ENCODE measurements around the gene ANO9. TPM values are rescaled to one million over a fixed set of nuclear protein-coding genes. Genes with fewer than 3 reads are reported as not detected.

The ANO9 gene
- total and polyA plus RNA-seq, 4 experiments from 2014 or later, result 9.4 to 123 (median 67.8) TPM

- Histone ChIP-seq H3K4me1 (ENCODE audit: insufficient read depth, low read length) (peaks cover 21% of the 10 kb centered on the region), H3K27me3 (ENCODE audit: insufficient read depth, low read length) (peaks cover 22% of the 10 kb centered on the region), H3K27ac (ENCODE audit: low read depth, low read length) (no peak overlapping the region), H3K4me3 (ENCODE audit: low read length in 2 of 2) (no peak overlapping the region), H3K36me3 (ENCODE audit: insufficient read depth, low read length) (no peaks in the 10 kb centered on the region), H3K9me3 (ENCODE audit: control insufficient read depth in 1 of 2, low read length in 2 of 2) (no peaks in the 10 kb centered on the region)
- DNase-seq, result peak in 1 of 5 donors; percentile 19
- CTCF ChIA-PET (ENCODE audit: partially characterized antibody), result interaction anchor here (1.1 to 1.2 kb wide), 4 partner anchors 13 to 118 kb away, joined by 3 to 5 read pairs (median 3); no protein-coding TSS in a partner anchor
- peaks cover 0 to 3% (median 0%) of the 10 kb centered on the region in 8 donors for H3K9me3 Mint-ChIP-seq
- peak overlapping the region; percentile 75 to 86 (median 81) for H3K4me3 Mint-ChIP-seq
- POLR2A ChIA-PET (ENCODE audit: partially characterized antibody), result interaction anchor here (0.6 to 1.4 kb wide), 4 partner anchors 9 to 138 kb away, joined by 3 to 4 read pairs (median 3); partner anchors contain the start of gene SIGIRR
- intact Hi-C loops (cut with micrococcal nuclease), result no loop called here
- peaks cover 7 to 25% (median 15%) of the 10 kb centered on the region in 4 donors for H3K4me1 Mint-ChIP-seq
- peak overlapping the region in 5 of 7 donors; percentile 61 to 91 (median 75) for H3K27ac Mint-ChIP-seq
- H3K36me3 Mint-ChIP-seq, result peaks cover 0 to 5% of the 10 kb centered on the region in 2 donors
- peaks cover 18 to 27% of the 10 kb centered on the region in 2 donors for H3K27me3 Mint-ChIP-seq
Observed at GRCh38 chr11:368414-369335, 73.1 kb downstream of the ANO9 start.

GRCh38 chr11:367956-368413 is 73.8 kb downstream of the ANO9 start:
- CTCF ChIA-PET (ENCODE audit: partially characterized antibody), result interaction anchor here (1.1 to 1.2 kb wide), 4 partner anchors 12 to 117 kb away, joined by 3 to 5 read pairs (median 3); no protein-coding TSS in a partner anchor
- Mint-ChIP-seq H3K27me3 (peaks cover 18 to 27% of the 10 kb centered on the region in 2 donors), H3K4me3 (peak overlapping the region; percentile 47 to 82 (median 72)), H3K36me3 (peaks cover 0 to 5% of the 10 kb centered on the region in 2 donors), H3K27ac (peak overlapping the region in 3 of 7 donors; percentile 42 to 75 (median 61)), H3K9me3 (peaks cover 0 to 3% (median 0%) of the 10 kb centered on the region in 8 donors), H3K4me1 (peaks cover 7 to 25% (median 15%) of the 10 kb centered on the region in 4 donors)
- no peaks in the 10 kb centered on the region for H3K36me3 ChIP-seq (ENCODE audit: insufficient read depth, low read length)
- no peak overlapping the region for H3K4me3 ChIP-seq (ENCODE audit: low read length in 2 of 2)
- DNase-seq, result no peak
- peaks cover 21% of the 10 kb centered on the region for H3K4me1 ChIP-seq (ENCODE audit: insufficient read depth, low read length)
- intact Hi-C loops (cut with micrococcal nuclease), result no loop called here
- no peaks in the 10 kb centered on the region for H3K9me3 ChIP-seq (ENCODE audit: control insufficient read depth in 1 of 2, low read length in 2 of 2)
- POLR2A ChIA-PET (ENCODE audit: partially characterized antibody), result interaction anchor here (1.2 to 1.4 kb wide), 2 partner anchors 37 to 46 kb away, joined by 3 to 4 read pairs; partner anchors contain the start of gene SIGIRR
- no peak overlapping the region for H3K27ac ChIP-seq (ENCODE audit: low read depth, low read length)
- H3K27me3 ChIP-seq (ENCODE audit: insufficient read depth, low read length), result peaks cover 22% of the 10 kb centered on the region

Other genes with a start within 250 kb of the ANO9 start
- gene SCGB1C1, start 248.9 kb downstream of the ANO9 start, total RNA-seq, result not detected
- not detected for gene SCGB1C1, start 248.9 kb downstream of the ANO9 start, polyA plus RNA-seq
- 100 to 1,000 TPM; 122 to 129 TPM for gene BET1L, start 234.6 kb downstream of the ANO9 start, total RNA-seq
- gene BET1L, start 234.6 kb downstream of the ANO9 start, polyA plus RNA-seq, result 10 to 100 TPM; 61.9 to 64.5 TPM
- gene RIC8A, start 234.3 kb downstream of the ANO9 start, total RNA-seq, result 100 to 1,000 TPM in 1 of 2 experiments, 10 to 100 TPM in 1; 96.7 to 111 TPM
- 100 to 1,000 TPM in 1 of 2 donors, 10 to 100 TPM in 1; 91.2 to 106 TPM for gene RIC8A, start 234.3 kb downstream of the ANO9 start, polyA plus RNA-seq
- 10 to 100 TPM; 26.5 to 30.7 TPM for gene SIRT3, start 205.7 kb downstream of the ANO9 start, total RNA-seq
- gene SIRT3, start 205.7 kb downstream of the ANO9 start, polyA plus RNA-seq, result 10 to 100 TPM; 11.2 to 11.6 TPM
- 100 to 1,000 TPM in 1 of 2 experiments, 10 to 100 TPM in 1; 99.9 to 107 TPM for gene PSMD13, start 205.0 kb downstream of the ANO9 start, total RNA-seq
- gene PSMD13, start 205.0 kb downstream of the ANO9 start, polyA plus RNA-seq, result 100 to 1,000 TPM; 179 to 247 TPM
- 10 to 100 TPM; 25.9 to 26.3 TPM for gene NLRP6, start 163.6 kb downstream of the ANO9 start, total RNA-seq
- 10 to 100 TPM in 1 of 2 donors, 1 to 10 TPM in 1; 1.4 to 10.8 TPM for gene NLRP6, start 163.6 kb downstream of the ANO9 start, polyA plus RNA-seq
- 100 to 1,000 TPM; 304 TPM for gene PGGHG, start 152.9 kb downstream of the ANO9 start, total RNA-seq
- 1 to 10 TPM; 3.0 to 5.6 TPM for gene PGGHG, start 152.9 kb downstream of the ANO9 start, polyA plus RNA-seq
- gene IFITM5, start 142.5 kb downstream of the ANO9 start, total RNA-seq, result not detected
- gene IFITM5, start 142.5 kb downstream of the ANO9 start, polyA plus RNA-seq, result not detected
- gene IFITM2, start 134.2 kb downstream of the ANO9 start, total RNA-seq, result 100 to 1,000 TPM; 202 to 203 TPM
- 1,000 to 10,000 TPM; 2,491 to 3,716 TPM for gene IFITM2, start 134.2 kb downstream of the ANO9 start, polyA plus RNA-seq
- 100 to 1,000 TPM; 119 to 121 TPM for gene IFITM1, start 128.0 kb downstream of the ANO9 start, total RNA-seq
- gene IFITM1, start 128.0 kb downstream of the ANO9 start, polyA plus RNA-seq, result 1,000 to 10,000 TPM; 2,073 to 2,173 TPM
- 1 to 10 TPM; 6.2 to 7.2 TPM for gene IFITM3, start 121.2 kb downstream of the ANO9 start, total RNA-seq
- 100 to 1,000 TPM in 1 of 2 donors, 1 to 10 TPM in 1; 9.1 to 108 TPM for gene IFITM3, start 121.2 kb downstream of the ANO9 start, polyA plus RNA-seq
- 1 to 10 TPM; 2.2 to 2.4 TPM for gene B4GALNT4, start 72.5 kb downstream of the ANO9 start, total RNA-seq
- gene B4GALNT4, start 72.5 kb downstream of the ANO9 start, polyA plus RNA-seq, result not detected
- gene PKP3, start 47.8 kb downstream of the ANO9 start, total RNA-seq, result not detected
- gene PKP3, start 47.8 kb downstream of the ANO9 start, polyA plus RNA-seq, result under 1 TPM in 1 of 2 donors, not detected in 1; 0.14 TPM
- gene SIGIRR, start 27.0 kb downstream of the ANO9 start, total RNA-seq, result 100 to 1,000 TPM; 437 to 440 TPM
- 100 to 1,000 TPM; 235 to 242 TPM for gene SIGIRR, start 27.0 kb downstream of the ANO9 start, polyA plus RNA-seq
- gene PTDSS2, start 8.3 kb upstream of the ANO9 start, total RNA-seq, result 10 to 100 TPM; 23.3 to 26.1 TPM
- gene PTDSS2, start 8.3 kb upstream of the ANO9 start, polyA plus RNA-seq, result 1 to 10 TPM; 5.5 to 6.3 TPM
- gene RNH1, start 65.2 kb upstream of the ANO9 start, total RNA-seq, result 100 to 1,000 TPM in 1 of 2 experiments, 10 to 100 TPM in 1; 98.4 to 105 TPM
- gene RNH1, start 65.2 kb upstream of the ANO9 start, polyA plus RNA-seq, result 100 to 1,000 TPM; 164 to 187 TPM
- 10 to 100 TPM; 36.7 to 42.5 TPM for gene HRAS, start 93.6 kb upstream of the ANO9 start, total RNA-seq
- 10 to 100 TPM; 12.9 to 28.5 TPM for gene HRAS, start 93.6 kb upstream of the ANO9 start, polyA plus RNA-seq
- 1 to 10 TPM; 4.4 to 4.6 TPM for gene LRRC56, start 95.5 kb upstream of the ANO9 start, total RNA-seq
- 1 to 10 TPM in 1 of 2 donors, under 1 TPM in 1; 0.24 to 1.5 TPM for gene LRRC56, start 95.5 kb upstream of the ANO9 start, polyA plus RNA-seq
- gene LMNTD2, start 118.7 kb upstream of the ANO9 start, total RNA-seq, result 1 to 10 TPM; 7.0 to 8.1 TPM
- gene LMNTD2, start 118.7 kb upstream of the ANO9 start, polyA plus RNA-seq, result 1 to 10 TPM in 1 of 2 donors, under 1 TPM in 1; 0.94 to 1.3 TPM
- gene RASSF7, start 119.0 kb upstream of the ANO9 start, total RNA-seq, result 10 to 100 TPM; 52.7 to 55.2 TPM
- 10 to 100 TPM; 38.4 to 43.7 TPM for gene RASSF7, start 119.0 kb upstream of the ANO9 start, polyA plus RNA-seq
- 10 to 100 TPM; 49.2 to 54.5 TPM for gene PHRF1, start 134.5 kb upstream of the ANO9 start, total RNA-seq
- 10 to 100 TPM in 1 of 2 donors, under 1 TPM in 1; 0.93 to 17.0 TPM for gene PHRF1, start 134.5 kb upstream of the ANO9 start, polyA plus RNA-seq
- gene IRF7, start 173.9 kb upstream of the ANO9 start, total RNA-seq, result 10 to 100 TPM; 67.6 to 76.6 TPM
- 10 to 100 TPM; 20.8 to 37.4 TPM for gene IRF7, start 173.9 kb upstream of the ANO9 start, polyA plus RNA-seq
- not detected for gene CDHR5, start 182.9 kb upstream of the ANO9 start, total RNA-seq
- gene CDHR5, start 182.9 kb upstream of the ANO9 start, polyA plus RNA-seq, result not detected
- gene SCT, start 185.2 kb upstream of the ANO9 start, total RNA-seq, result not detected
- gene SCT, start 185.2 kb upstream of the ANO9 start, polyA plus RNA-seq, result not detected
- 1 to 10 TPM in 1 of 2 experiments, under 1 TPM in 1; 0.64 to 1.0 TPM for gene DRD4, start 195.3 kb upstream of the ANO9 start, total RNA-seq
- not detected for gene DRD4, start 195.3 kb upstream of the ANO9 start, polyA plus RNA-seq